ENCODE data around the gene ECM2. TPM values are rescaled to one million over a fixed set of nuclear protein-coding genes. Genes with fewer than 3 reads are reported as not detected.

ECM2 gene
- total RNA-seq, 1 donor from 2014 or later: 0.18 TPM

DNA sequence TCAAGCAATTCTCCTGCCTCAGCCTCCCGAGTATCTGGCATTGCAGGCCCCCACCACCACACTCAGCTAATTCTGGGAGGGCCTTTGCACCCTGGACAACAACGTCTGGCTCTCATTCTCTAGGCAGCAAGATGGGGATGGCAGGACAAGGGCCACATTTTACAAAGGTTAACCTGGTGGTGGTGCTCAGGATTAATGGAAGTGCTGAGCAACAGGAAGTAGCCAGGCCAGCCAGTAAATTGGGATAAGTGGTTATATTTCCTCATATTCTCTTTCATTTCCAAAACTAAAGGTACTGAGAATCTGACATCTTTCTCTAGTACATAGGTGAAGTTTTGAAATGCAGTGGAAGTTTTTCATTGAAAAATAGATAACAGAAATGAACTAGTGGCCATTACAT is 28.8 kb downstream of the ECM2 start:
- H3K27ac Mint-ChIP-seq (ENCODE audit: unreplicated experiment): peak overlapping the region; percentile 59
- Histone ChIP-seq H3K27me3 (ENCODE audit: insufficient read depth, low read length) (no peaks in the 10 kb centered on the region), H3K36me3 (ENCODE audit: insufficient read depth, low read length) (no peaks in the 10 kb centered on the region), H3K4me1 (ENCODE audit: insufficient read depth, low read length) (peaks cover 29% of the 10 kb centered on the region), H3K9me3 (ENCODE audit: insufficient read depth, low read depth, low read length) (no peaks in the 10 kb centered on the region), H4K20me1 (ENCODE audit: insufficient read depth, low read length) (no peaks in the 10 kb centered on the region), H3K9ac (ENCODE audit: low read length) (no peak overlapping the region), H3K79me2 (ENCODE audit: insufficient read depth, low read length) (no peaks in the 10 kb centered on the region), H2AFZ (ENCODE audit: low read depth, low read length) (no peak overlapping the region), H3K4me3 (ENCODE audit: insufficient read depth, low read depth, low read length) (no peak overlapping the region), H3K4me2 (ENCODE audit: low read length) (no peak overlapping the region), H3K27ac (ENCODE audit: low read depth, low read length) (peak overlapping the region; percentile 84)
- no peaks in the 10 kb centered on the region for H3K9me3 Mint-ChIP-seq (ENCODE audit: unreplicated experiment)
- H3K4me3 Mint-ChIP-seq (ENCODE audit: unreplicated experiment): no peak overlapping the region
- TF ChIP-seq EZH2 (IDR thresholded peaks at IDR 0.05; ENCODE audit: insufficient read depth, low read length): no peak
- TF ChIP-seq, protein P1, sequence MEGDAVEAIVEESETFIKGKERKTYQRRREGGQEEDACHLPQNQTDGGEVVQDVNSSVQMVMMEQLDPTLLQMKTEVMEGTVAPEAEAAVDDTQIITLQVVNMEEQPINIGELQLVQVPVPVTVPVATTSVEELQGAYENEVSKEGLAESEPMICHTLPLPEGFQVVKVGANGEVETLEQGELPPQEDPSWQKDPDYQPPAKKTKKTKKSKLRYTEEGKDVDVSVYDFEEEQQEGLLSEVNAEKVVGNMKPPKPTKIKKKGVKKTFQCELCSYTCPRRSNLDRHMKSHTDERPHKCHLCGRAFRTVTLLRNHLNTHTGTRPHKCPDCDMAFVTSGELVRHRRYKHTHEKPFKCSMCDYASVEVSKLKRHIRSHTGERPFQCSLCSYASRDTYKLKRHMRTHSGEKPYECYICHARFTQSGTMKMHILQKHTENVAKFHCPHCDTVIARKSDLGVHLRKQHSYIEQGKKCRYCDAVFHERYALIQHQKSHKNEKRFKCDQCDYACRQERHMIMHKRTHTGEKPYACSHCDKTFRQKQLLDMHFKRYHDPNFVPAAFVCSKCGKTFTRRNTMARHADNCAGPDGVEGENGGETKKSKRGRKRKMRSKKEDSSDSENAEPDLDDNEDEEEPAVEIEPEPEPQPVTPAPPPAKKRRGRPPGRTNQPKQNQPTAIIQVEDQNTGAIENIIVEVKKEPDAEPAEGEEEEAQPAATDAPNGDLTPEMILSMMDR (IDR thresholded peaks at IDR 0.05; ENCODE audit: insufficient read depth, low read depth, low read length): no peak
- H3K27me3 Mint-ChIP-seq (ENCODE audit: low read depth, unreplicated experiment): no peaks in the 10 kb centered on the region
- no peaks in the 10 kb centered on the region for H3K36me3 Mint-ChIP-seq (ENCODE audit: low read depth, unreplicated experiment)
- H3K4me1 Mint-ChIP-seq (ENCODE audit: low read depth, unreplicated experiment): peaks cover 26% of the 10 kb centered on the region
- no peak for DNase-seq (ENCODE audit: low read depth)
- FAIRE-seq: no peak

DNA sequence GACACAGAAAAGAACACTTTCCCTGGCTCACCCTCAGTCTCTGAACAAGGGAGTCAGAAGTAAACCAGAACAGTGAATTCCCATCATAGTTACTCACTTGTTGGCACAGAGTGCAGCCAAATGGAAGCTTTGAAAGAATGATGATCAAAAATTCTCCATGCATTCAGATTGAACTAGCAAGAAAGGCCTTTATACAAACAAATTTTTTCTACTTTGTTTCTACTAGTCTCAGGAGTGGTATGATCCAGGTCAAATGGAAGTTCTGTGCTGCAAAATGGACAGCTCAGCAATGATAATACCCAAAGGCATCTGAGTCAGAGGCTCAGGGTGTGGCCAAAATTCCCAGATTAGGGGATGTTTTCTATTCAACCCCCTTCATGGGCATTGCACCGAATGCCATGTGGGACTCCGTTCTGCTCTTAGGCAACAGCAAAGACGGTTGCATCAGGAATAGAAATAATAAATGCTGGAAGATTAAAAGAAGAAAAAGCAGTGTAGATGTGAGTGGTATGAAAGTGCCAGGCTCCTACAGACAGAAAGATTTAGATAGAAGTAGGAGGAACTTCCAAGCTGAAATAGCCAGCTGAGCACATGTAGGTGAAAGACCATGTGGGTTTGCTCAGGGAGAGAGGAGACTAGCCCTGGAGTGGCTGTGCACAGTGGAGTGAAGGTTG is 29.5 kb downstream of the ECM2 start:
- no peak overlapping the region for H3K4me3 ChIP-seq (ENCODE audit: insufficient read depth, low read depth, low read length)
- peak overlapping the region; percentile 15 for H2AFZ ChIP-seq (ENCODE audit: low read depth, low read length)
- H3K4me2 ChIP-seq (ENCODE audit: low read length): peak overlapping the region; percentile 79
- no peaks in the 10 kb centered on the region for H4K20me1 ChIP-seq (ENCODE audit: insufficient read depth, low read length)
- H3K9ac ChIP-seq (ENCODE audit: low read length): peak overlapping the region; percentile 70
- H3K36me3 ChIP-seq (ENCODE audit: insufficient read depth, low read length): no peaks in the 10 kb centered on the region
- TF ChIP-seq, protein P1 (IDR thresholded peaks at IDR 0.05; ENCODE audit: insufficient read depth, low read depth, low read length): no peak
- TF ChIP-seq EZH2 (IDR thresholded peaks at IDR 0.05; ENCODE audit: insufficient read depth, low read length): no peak
- H3K36me3 Mint-ChIP-seq (ENCODE audit: low read depth, unreplicated experiment): no peaks in the 10 kb centered on the region
- H3K4me1 ChIP-seq (ENCODE audit: insufficient read depth, low read length): peaks cover 29% of the 10 kb centered on the region
- DNase-seq (ENCODE audit: low read depth) (peak; percentile 97), FAIRE-seq (peak; percentile 41)
- H3K4me1 Mint-ChIP-seq (ENCODE audit: low read depth, unreplicated experiment): peaks cover 26% of the 10 kb centered on the region
- no peaks in the 10 kb centered on the region for H3K27me3 Mint-ChIP-seq (ENCODE audit: low read depth, unreplicated experiment)
- H3K79me2 ChIP-seq (ENCODE audit: insufficient read depth, low read length): no peaks in the 10 kb centered on the region
- H3K27ac ChIP-seq (ENCODE audit: low read depth, low read length): peak overlapping the region; percentile 84
- H3K4me3 Mint-ChIP-seq (ENCODE audit: unreplicated experiment): no peak overlapping the region
- H3K9me3 ChIP-seq (ENCODE audit: insufficient read depth, low read depth, low read length): no peaks in the 10 kb centered on the region
- H3K27me3 ChIP-seq (ENCODE audit: insufficient read depth, low read length): no peaks in the 10 kb centered on the region
- H3K9me3 Mint-ChIP-seq (ENCODE audit: unreplicated experiment): no peaks in the 10 kb centered on the region
- H3K27ac Mint-ChIP-seq (ENCODE audit: unreplicated experiment): peak overlapping the region; percentile 59

DNA sequence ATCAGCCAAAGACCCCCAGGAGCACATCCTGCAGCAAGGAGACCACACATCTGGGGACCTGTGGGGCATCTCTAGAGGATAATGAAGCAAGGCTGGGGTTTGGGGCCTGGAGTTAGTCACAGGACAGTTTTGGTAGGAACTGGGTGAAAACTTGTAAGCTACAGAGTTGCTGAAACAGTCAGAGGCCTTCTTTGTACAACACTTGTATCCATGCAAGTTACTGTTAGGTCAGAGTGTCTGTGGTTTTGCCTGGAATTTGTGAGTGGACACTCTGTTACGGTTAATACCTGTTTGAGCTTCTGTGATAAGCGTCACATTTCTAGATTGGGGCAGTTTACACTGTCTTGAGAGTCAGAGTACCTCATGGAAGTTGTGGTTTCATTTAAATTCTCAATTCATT is 30.9 kb downstream of the ECM2 start:
- FAIRE-seq (no peak), DNase-seq (ENCODE audit: low read depth) (peak; percentile 88)
- H4K20me1 ChIP-seq (ENCODE audit: insufficient read depth, low read length): no peaks in the 10 kb centered on the region
- H3K9me3 ChIP-seq (ENCODE audit: insufficient read depth, low read depth, low read length): no peaks in the 10 kb centered on the region
- H3K9me3 Mint-ChIP-seq (ENCODE audit: unreplicated experiment): no peaks in the 10 kb centered on the region
- no peaks in the 10 kb centered on the region for H3K36me3 ChIP-seq (ENCODE audit: insufficient read depth, low read length)
- no peaks in the 10 kb centered on the region for H3K27me3 Mint-ChIP-seq (ENCODE audit: low read depth, unreplicated experiment)
- H3K79me2 ChIP-seq (ENCODE audit: insufficient read depth, low read length): no peaks in the 10 kb centered on the region
- peak overlapping the region; percentile 25 for H3K9ac ChIP-seq (ENCODE audit: low read length)
- H2AFZ ChIP-seq (ENCODE audit: low read depth, low read length): peak overlapping the region; percentile 62
- peaks cover 29% of the 10 kb centered on the region for H3K4me1 ChIP-seq (ENCODE audit: insufficient read depth, low read length)
- H3K36me3 Mint-ChIP-seq (ENCODE audit: low read depth, unreplicated experiment): no peaks in the 10 kb centered on the region
- H3K4me2 ChIP-seq (ENCODE audit: low read length): peak overlapping the region; percentile 30
- TF ChIP-seq EZH2 (IDR thresholded peaks at IDR 0.05; ENCODE audit: insufficient read depth, low read length): no peak
- no peak overlapping the region for H3K4me3 Mint-ChIP-seq (ENCODE audit: unreplicated experiment)
- H3K4me1 Mint-ChIP-seq (ENCODE audit: low read depth, unreplicated experiment): peaks cover 22% of the 10 kb centered on the region
- peak overlapping the region; percentile 12 for H3K27ac Mint-ChIP-seq (ENCODE audit: unreplicated experiment)
- peak overlapping the region; percentile 84 for H3K27ac ChIP-seq (ENCODE audit: low read depth, low read length)
- no peaks in the 10 kb centered on the region for H3K27me3 ChIP-seq (ENCODE audit: insufficient read depth, low read length)
- H3K4me3 ChIP-seq (ENCODE audit: insufficient read depth, low read depth, low read length): no peak overlapping the region
